ENCODE measurements around the gene ZFAND6. TPM values are rescaled to one million over a fixed set of nuclear protein-coding genes. Genes with fewer than 3 reads are reported as not detected.
A peak's percentile ranks its signal among the peaks of the same experiment; 100 is the strongest.

Gene ZFAND6
- total RNA-seq, 1 donor from 2014 or later = 272 TPM

GRCh38 chr15:80052597-80053304 is 6.7 kb upstream of the ZFAND6 start:
- no peak for DNase-seq

DNA sequence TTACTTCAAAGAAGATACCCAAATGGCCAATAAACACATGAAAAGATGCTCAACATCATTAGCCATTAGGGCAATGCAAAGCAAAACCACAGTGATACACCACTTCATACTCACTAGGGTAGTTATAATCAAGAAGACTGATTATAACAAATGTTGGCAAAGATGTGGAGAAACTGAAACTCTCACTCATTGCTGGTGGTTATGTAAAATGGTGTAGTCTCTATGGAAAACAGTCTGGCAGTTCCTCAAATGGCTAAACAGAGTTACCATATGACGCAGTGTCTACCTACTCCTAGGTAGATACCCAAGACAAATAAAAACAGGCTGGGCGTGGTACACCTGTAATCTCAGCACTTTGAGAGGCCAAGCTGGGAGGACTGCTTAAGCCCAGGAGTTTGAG is 3.5 kb upstream of the ZFAND6 start:
- DNase-seq = no peak

DNA sequence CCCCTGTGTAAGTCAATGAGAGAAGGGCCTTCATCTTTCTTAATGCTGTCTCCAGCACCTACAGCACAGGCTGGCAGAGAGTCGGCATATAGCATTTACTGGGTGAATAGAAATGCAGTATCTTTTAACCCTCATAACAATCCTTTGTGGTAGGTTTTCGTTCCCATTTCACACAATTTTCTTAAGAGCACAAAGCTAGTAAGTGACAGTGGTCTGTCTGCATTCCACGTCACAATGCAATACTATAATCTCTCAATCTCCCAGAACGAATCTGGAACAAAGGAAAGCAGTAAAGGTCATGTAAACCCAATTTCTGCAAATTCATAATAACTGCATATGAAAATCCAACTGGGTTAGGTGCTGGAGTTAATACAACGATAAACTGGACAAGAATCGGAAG is 1.4 kb upstream of the ZFAND6 start:
- no peak for DNase-seq

DNA sequence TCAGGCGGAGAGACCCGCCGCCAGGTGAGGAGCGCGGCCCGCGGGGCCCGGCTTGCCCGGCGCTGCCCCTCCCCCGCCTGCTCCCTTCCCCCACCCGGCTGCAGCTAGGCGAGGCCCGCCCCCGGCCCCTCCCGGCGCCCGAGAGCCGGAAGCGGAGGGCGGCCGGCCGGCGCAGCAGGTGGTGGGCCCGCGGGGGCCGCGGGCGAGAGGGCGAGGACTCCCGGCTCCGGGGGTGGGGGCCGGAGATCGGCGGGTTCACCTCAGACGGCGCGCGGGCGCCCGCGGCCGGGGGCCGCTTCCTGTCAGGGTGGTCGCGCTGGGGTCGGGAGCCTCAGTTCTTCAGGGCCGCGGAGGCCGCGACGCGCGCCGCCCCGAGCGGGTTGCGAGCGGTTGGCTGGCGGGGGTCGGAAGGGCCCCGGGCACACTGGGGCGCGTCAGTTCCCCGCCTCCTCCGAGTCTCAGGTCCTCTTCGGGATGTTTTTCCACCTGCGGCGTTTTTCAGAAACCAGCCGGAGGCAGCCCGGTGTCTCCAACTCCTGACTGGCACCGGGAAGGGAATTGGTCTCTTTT is 395 bp downstream of the ZFAND6 start:
- peak; percentile 87 for DNase-seq

DNA sequence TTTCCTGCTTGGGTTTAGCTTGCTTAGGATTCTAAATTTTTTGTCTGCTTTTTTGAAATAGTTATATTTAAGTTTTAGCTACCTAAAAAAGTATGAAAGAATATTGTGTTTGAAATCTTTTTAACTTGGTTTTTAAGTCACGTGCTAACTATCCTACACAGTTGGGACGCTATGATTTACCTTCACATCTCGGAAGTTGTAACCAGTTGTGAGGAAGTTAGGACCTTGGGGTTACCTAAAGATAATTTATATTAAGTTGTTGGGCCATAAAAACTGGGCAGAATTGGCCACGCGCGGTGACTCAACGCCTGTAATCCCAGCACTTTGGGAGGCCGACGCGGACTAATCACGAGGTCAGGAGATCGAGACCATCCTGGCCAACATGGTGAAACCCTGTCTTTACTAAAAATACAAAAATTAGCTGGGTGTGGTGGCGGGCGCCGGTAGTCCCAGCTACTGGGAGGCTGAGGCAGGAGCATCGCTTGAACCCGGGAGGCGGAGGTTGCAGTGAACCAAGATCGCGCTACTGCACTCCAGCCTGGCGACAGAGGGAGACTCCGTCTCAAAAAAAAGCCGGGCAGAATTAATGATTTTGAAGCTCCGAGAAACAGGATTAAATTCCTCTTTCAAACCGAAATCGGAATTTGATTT is 1.0 kb downstream of the ZFAND6 start:
- DNase-seq = peak; percentile 54

GRCh38 chr15:80061582-80061981 is 2.1 kb downstream of the ZFAND6 start:
- DNase-seq = no peak

- DNase-seq = no peak
These were observed 7.4 kb downstream of the ZFAND6 start for GRCh38 chr15:80066912-80067311.

- no peak for DNase-seq
These were observed 9.1 kb downstream of the ZFAND6 start for GRCh38 chr15:80068578-80068977.

- peak; percentile 37 for DNase-seq
These were observed 11.4 kb downstream of the ZFAND6 start for GRCh38 chr15:80070840-80071239.

DNA sequence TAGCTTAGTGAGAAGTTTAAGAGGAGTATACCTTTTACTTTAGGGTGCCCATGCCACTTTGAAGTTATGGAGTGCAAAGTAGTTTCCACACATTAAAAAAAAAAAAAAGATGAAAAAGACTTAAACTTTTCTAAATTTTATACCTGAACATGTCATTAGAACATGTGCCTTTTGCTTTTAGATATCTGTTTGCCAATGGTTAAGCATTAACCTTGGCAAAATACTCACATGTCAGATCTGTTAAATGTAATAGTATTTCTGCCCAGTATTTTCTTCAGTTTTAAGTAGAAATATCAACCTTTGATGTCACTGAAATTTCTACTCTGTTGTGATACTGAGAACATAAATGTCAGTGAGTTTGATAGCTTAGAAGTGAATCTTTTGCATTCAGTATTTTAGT is 12.2 kb downstream of the ZFAND6 start:
- DNase-seq = no peak

- DNase-seq = peak; percentile 94
These were observed 13.0 kb downstream of the ZFAND6 start for GRCh38 chr15:80072285-80072994.

GRCh38 chr15:80073197-80073596 is 13.7 kb downstream of the ZFAND6 start:
- DNase-seq = no peak

DNA sequence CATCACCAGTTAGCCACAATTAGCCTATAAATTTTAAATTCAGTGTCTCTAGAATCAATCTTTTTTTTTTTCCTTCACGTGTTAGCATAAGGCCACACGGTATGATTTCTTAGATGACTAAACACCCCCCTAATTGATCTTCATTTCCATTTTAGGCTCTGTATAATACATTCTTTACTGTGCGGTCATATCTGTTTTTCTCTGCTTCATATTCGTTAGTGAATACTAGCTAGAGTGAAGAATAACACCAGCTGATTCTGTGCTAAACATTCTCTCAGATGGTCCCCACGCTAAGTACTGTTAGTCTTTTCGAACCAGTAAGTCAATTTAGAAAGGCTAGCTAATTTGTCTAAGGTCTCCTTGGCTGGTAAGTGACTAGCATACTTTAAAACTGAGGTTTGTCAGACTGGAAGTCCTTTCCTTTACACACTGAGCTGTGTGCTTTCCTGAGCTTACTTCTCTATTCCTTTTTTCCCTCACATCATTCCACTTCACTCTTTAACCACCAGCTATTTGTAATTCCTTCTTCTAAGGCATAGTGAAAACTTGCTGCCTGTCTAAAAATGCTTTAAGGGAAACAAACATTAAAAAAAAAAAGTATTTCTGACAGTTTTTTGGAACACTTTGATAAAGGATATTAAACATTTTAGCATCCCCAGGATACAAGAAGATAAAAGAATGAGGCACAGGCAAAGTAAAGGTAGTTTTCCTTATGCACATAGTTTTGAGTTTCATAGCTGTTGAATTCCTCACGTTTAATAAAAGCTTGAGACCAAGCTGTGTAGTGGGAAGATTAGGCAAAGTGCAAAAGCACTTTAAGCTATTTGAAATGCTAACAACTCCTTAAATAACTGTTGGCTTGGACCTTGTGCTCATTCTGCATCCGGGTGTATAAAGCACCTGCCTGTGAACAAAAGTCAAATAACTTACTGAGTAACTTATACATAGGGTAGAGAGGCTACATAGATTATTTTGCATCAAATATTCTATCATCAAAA is 17.1 kb downstream of the ZFAND6 start:
- no peak for DNase-seq

- no peak for DNase-seq
These were observed 21.9 kb downstream of the ZFAND6 start for GRCh38 chr15:80081390-80081789.

- DNase-seq = no peak
These were observed 27.6 kb downstream of the ZFAND6 start for GRCh38 chr15:80087104-80087503.

GRCh38 chr15:80090041-80090440 is 30.6 kb downstream of the ZFAND6 start:
- no peak for DNase-seq

DNA sequence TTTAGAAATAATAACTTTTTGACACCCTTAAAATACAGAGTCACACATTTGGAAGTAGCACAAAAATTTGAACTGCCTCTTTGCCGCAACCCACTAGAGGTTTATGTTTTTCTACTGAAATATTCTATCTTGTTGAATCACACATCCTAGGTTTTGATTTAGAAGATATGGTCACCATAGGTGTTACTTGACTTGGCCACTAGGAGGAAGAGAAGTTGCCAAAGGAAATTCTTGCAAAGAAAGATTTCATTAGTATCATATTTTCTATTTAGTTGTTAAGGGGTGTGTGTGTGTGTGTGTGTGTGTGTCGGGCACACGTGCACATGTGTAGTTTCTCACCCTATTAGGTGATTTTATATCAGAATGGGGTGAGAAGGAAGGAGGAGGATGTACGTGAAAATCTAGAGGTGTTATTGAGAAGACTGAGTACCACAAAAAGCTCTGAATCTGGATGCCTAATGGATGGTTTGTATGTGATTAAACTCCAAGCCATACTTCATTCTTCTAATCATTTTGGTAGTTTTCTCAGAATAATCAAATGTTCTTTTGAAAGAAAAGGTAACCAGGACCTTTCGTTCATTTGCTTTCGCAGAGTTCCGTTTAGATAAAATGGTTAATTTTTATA is 31.5 kb downstream of the ZFAND6 start:
- no peak for DNase-seq

GRCh38 chr15:80093854-80094418 is 34.5 kb downstream of the ZFAND6 start:
- DNase-seq = no peak

- DNase-seq = no peak
These were observed 36.0 kb downstream of the ZFAND6 start for GRCh38 chr15:80095511-80095910.

- no peak for DNase-seq
These were observed 36.5 kb downstream of the ZFAND6 start for GRCh38 chr15:80095969-80096368.

GRCh38 chr15:80098341-80098740 is 38.9 kb downstream of the ZFAND6 start:
- DNase-seq = no peak
